GM21576 (cell line): Measurements from ENCODE around the gene PHOX2A.

Source experiments
- ATAC-seq: cut with Tn5 transposase; IDR thresholded peaks from one replicate; pipeline ENCODE4 v1.9.1; 2021; ENCODE audit warnings: mild to moderate bottlenecking, moderate library complexity; ENCODE audit not compliant: unreplicated experiment

The PHOX2A gene

GRCh38 chr11:72250661-72251464 lies 6.9 kb upstream of the PHOX2A start:
- no peak for ATAC-seq

GRCh38 chr11:72249961-72250360 lies 6.0 kb upstream of the PHOX2A start:
- ATAC-seq = no peak

GRCh38 chr11:72247584-72247983 lies 3.6 kb upstream of the PHOX2A start:
- no peak for ATAC-seq

GRCh38 chr11:72245263-72245816 lies 1.4 kb upstream of the PHOX2A start:
- no peak for ATAC-seq

- no peak for ATAC-seq
Measured at GRCh38 chr11:72244361-72245262, 636 bp upstream of the PHOX2A start.

GRCh38 chr11:72243173-72244059 lies 560 bp downstream of the PHOX2A start:
- ATAC-seq = no peak

- no peak for ATAC-seq
Measured at GRCh38 chr11:72242141-72242540, 1.8 kb downstream of the PHOX2A start.

- ATAC-seq = no peak
Measured at GRCh38 chr11:72241291-72241781, 2.6 kb downstream of the PHOX2A start.

- ATAC-seq = no peak
Measured at GRCh38 chr11:72240461-72241290, 3.3 kb downstream of the PHOX2A start.

GRCh38 chr11:72239849-72240460 lies 4.0 kb downstream of the PHOX2A start:
- no peak for ATAC-seq

GRCh38 chr11:72239313-72239848 lies 4.6 kb downstream of the PHOX2A start:
- ATAC-seq = no peak

GRCh38 chr11:72238492-72239312 lies 5.3 kb downstream of the PHOX2A start:
- no peak for ATAC-seq

- ATAC-seq = no peak
Measured at GRCh38 chr11:72238040-72238450, 5.9 kb downstream of the PHOX2A start.

- no peak for ATAC-seq
Measured at GRCh38 chr11:72237112-72237931, 6.7 kb downstream of the PHOX2A start.

- no peak for ATAC-seq
Measured at GRCh38 chr11:72236774-72237111, 7.2 kb downstream of the PHOX2A start.

- ATAC-seq = no peak
Measured at GRCh38 chr11:72236083-72236697, 7.8 kb downstream of the PHOX2A start.
